GM12878 (cell line): Measurements from ENCODE around the gene R3HDM2. TPM values are rescaled to one million over a fixed set of nuclear protein-coding genes. Genes with fewer than 3 reads are reported as not detected.

Experiments used
- ATF7 ChIP-seq: fragments of 450-650 bp; IDR thresholded peaks from 2 replicates; pipeline ENCODE4 v1.6.1; 2016; ENCODE audit warnings: low read depth, mild to moderate bottlenecking
- CBFB ChIP-seq: IDR thresholded peaks from 2 replicates; pipeline ENCODE4 v1.6.1; 2016; ENCODE audit warnings: antibody characterized with exemption, low read depth
- CHD2 ChIP-seq: IDR thresholded peaks from 2 replicates; pipeline ENCODE4 v1.6.1; 2011; ENCODE audit warnings: low read depth, low read length, improper control_type of control experiment, borderline replicate concordance
- CREM ChIP-seq: IDR thresholded peaks from 2 replicates; pipeline ENCODE4 v1.6.1; 2014; ENCODE audit warnings: antibody characterized with exemption, low read depth
- EED ChIP-seq: sonication (generic); IDR thresholded peaks from 2 replicates; pipeline ENCODE4 v1.6.1; 2016; ENCODE audit warnings: antibody characterized with exemption, low read depth
- HDAC2 ChIP-seq: fragments of 200-600 bp; sonication (generic); IDR thresholded peaks from 2 replicates; pipeline ENCODE4 v1.6.1; 2017
- IKZF2 ChIP-seq, 2 experiments: fragments of 450-650 bp; IDR thresholded peaks; 2 replicates each; pipeline ENCODE4 v1.6.1; 2017; ENCODE audit warnings: mild to moderate bottlenecking in 2 of 2, moderate library complexity in 2 of 2
- JUNB ChIP-seq: IDR thresholded peaks from 2 replicates; pipeline ENCODE4 v1.6.1; 2016; ENCODE audit warnings: antibody characterized with exemption, mild to moderate bottlenecking
- JUND ChIP-seq: IDR thresholded peaks from 2 replicates; pipeline ENCODE4 v1.6.1; 2012; ENCODE audit warnings: low read depth, mild to moderate bottlenecking, low read length, improper control_type of control experiment, moderate library complexity
- NFYA ChIP-seq: IDR thresholded peaks from 2 replicates; pipeline ENCODE4 v1.6.1; 2011; ENCODE audit warnings: low read depth, mild to moderate bottlenecking, low read length, improper control_type of control experiment, borderline replicate concordance
- SRF ChIP-seq, 2 experiments: IDR thresholded peaks; 2 replicates each; pipeline ENCODE4 v1.6.1; 2011; ENCODE audit warnings: low read depth in 2 of 2, low read length in 2 of 2, mild to moderate bottlenecking in 1 of 2, moderate library complexity in 1 of 2
- YBX1 ChIP-seq: fragments of 450-650 bp; IDR thresholded peaks from 2 replicates; pipeline ENCODE4 v1.6.1; 2016; ENCODE audit warnings: antibody characterized with exemption
- YY1 ChIP-seq: IDR thresholded peaks from 2 replicates; pipeline ENCODE4 v1.6.1; 2011; ENCODE audit warnings: low read depth, mild to moderate bottlenecking, low read length
- ZNF24 ChIP-seq: fragments of 450-650 bp; IDR thresholded peaks from 2 replicates; pipeline ENCODE4 v1.6.1; 2017; ENCODE audit warnings: antibody characterized with exemption, mild to moderate bottlenecking
- polyA plus RNA-seq, 11 experiments: library from polyadenylated mRNA; depleted of rRNA in 4 of 11; unstranded in 6 of 11; stranded (reverse) in 5 of 11; fragments of >200 nt; fragmentation: Nextera tagmentation in 4 of 11; fragmentation: Illumina TruSeq in 1 of 11; extraction: Ambion mirVana in 4 of 11; extraction: Trizol in 1 of 11; gene quantifications; 1 replicate in 1 of 11; 2 replicates in 10 of 11; pipeline versions ENCODE4 v1.2.1 to v1.2.3, GENCODE V29; 2011 to 2016; ENCODE audit warnings: inconsistent platforms in 2 of 11, missing spikeins in 2 of 11, low read depth in 1 of 11
- total RNA-seq, 4 experiments: library from RNA; depleted of rRNA in 3 of 4; stranded (reverse); fragments of >200 nt in 3 of 4; fragmentation: Illumina TruSeq in 1 of 4; extraction: Trizol in 1 of 4; gene quantifications; 2 replicates each; pipeline versions ENCODE4 v1.2.1 to v1.2.3, GENCODE V29; 2013 to 2021
- TF ChIP-seq, protein P1 (sequence below): fragments of 450-650 bp; IDR thresholded peaks from 2 replicates; pipeline ENCODE4 v1.6.1; 2017; ENCODE audit warnings: mild to moderate bottlenecking, moderate library complexity
- TF ChIP-seq, protein P2 (sequence below): fragments of 150-350 bp; IDR thresholded peaks from 2 replicates; pipeline ENCODE4 v1.6.1; 2016; ENCODE audit warnings: low read depth, low read length
- TF ChIP-seq, protein P3 (sequence below): fragments of 450-650 bp; IDR thresholded peaks from 2 replicates; pipeline ENCODE4 v1.6.1; 2017; ENCODE audit warnings: mild to moderate bottlenecking, low read depth, inconsistent platforms; ENCODE audit not compliant: poor library complexity, severe bottlenecking
- TF ChIP-seq, protein P4 (sequence below): IDR thresholded peaks from 2 replicates; pipeline ENCODE4 v1.6.1; 2011; ENCODE audit warnings: low read depth, mild to moderate bottlenecking, low read length, moderate library complexity, borderline replicate concordance; ENCODE audit errors: extremely low read depth
- TF ChIP-seq, protein P5 (sequence below): IDR thresholded peaks from 2 replicates; pipeline ENCODE4 v1.6.1; 2011; ENCODE audit warnings: low read depth, low read length, improper control_type of control experiment, borderline replicate concordance

Gene R3HDM2
- total and polyA plus RNA-seq, 10 of the 15 experiments (the other 5 are each of a cell fraction or from before 2014, with no cell fraction given): 4.6 to 26.1 (median 11.2) TPM

DNA sequence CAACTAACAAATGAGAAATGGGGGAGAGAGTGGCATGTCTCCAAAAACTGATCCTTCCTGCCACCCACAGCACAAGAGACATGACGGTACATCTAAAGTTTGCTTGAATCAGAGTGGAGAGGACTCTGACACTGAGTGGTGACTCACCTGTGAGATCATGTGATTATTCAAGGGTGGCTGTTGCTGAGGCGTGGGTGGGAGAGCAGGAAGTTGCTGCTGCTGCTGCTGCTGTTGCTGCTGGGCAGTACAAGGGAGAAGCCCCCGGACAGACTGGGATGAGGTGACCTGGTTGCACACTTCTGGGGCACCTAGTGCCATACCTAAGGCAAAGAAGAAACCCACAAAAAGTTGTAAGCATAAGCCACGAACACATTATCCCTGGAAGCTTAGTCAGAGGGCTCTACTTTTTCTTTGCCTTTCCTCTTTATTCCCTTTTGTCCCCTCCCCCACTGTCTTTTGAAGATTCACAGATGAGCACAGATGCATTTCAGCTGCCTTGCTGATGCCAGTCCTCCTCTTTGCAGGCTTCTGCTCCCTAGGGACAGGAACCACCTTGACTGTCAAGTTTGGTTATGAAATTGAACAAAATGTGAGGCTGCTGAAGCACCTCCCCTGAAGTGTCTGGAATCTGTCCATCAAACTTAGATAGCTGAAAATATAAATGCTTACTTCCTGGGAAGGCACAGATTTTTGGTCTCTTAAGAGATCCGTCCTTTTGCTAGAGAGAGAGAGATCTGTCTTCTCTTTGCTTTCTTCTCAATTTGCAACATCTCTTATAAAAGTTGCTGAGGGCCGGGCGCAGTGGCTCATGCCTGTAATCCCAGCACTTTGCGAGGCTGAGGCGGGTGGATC, 150.4 kb downstream of the R3HDM2 start (continued):
- TF ChIP-seq, protein P1, sequence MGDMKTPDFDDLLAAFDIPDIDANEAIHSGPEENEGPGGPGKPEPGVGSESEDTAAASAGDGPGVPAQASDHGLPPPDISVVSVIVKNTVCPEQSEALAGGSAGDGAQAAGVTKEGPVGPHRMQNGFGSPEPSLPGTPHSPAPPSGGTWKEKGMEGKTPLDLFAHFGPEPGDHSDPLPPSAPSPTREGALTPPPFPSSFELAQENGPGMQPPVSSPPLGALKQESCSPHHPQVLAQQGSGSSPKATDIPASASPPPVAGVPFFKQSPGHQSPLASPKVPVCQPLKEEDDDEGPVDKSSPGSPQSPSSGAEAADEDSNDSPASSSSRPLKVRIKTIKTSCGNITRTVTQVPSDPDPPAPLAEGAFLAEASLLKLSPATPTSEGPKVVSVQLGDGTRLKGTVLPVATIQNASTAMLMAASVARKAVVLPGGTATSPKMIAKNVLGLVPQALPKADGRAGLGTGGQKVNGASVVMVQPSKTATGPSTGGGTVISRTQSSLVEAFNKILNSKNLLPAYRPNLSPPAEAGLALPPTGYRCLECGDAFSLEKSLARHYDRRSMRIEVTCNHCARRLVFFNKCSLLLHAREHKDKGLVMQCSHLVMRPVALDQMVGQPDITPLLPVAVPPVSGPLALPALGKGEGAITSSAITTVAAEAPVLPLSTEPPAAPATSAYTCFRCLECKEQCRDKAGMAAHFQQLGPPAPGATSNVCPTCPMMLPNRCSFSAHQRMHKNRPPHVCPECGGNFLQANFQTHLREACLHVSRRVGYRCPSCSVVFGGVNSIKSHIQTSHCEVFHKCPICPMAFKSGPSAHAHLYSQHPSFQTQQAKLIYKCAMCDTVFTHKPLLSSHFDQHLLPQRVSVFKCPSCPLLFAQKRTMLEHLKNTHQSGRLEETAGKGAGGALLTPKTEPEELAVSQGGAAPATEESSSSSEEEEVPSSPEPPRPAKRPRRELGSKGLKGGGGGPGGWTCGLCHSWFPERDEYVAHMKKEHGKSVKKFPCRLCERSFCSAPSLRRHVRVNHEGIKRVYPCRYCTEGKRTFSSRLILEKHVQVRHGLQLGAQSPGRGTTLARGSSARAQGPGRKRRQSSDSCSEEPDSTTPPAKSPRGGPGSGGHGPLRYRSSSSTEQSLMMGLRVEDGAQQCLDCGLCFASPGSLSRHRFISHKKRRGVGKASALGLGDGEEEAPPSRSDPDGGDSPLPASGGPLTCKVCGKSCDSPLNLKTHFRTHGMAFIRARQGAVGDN: peak; percentile 34; the same call in 1 of the 2 replicates
- TF ChIP-seq, protein P2, sequence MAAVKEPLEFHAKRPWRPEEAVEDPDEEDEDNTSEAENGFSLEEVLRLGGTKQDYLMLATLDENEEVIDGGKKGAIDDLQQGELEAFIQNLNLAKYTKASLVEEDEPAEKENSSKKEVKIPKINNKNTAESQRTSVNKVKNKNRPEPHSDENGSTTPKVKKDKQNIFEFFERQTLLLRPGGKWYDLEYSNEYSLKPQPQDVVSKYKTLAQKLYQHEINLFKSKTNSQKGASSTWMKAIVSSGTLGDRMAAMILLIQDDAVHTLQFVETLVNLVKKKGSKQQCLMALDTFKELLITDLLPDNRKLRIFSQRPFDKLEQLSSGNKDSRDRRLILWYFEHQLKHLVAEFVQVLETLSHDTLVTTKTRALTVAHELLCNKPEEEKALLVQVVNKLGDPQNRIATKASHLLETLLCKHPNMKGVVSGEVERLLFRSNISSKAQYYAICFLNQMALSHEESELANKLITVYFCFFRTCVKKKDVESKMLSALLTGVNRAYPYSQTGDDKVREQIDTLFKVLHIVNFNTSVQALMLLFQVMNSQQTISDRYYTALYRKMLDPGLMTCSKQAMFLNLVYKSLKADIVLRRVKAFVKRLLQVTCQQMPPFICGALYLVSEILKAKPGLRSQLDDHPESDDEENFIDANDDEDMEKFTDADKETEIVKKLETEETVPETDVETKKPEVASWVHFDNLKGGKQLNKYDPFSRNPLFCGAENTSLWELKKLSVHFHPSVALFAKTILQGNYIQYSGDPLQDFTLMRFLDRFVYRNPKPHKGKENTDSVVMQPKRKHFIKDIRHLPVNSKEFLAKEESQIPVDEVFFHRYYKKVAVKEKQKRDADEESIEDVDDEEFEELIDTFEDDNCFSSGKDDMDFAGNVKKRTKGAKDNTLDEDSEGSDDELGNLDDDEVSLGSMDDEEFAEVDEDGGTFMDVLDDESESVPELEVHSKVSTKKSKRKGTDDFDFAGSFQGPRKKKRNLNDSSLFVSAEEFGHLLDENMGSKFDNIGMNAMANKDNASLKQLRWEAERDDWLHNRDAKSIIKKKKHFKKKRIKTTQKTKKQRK: no peak
- TF ChIP-seq CREM (peak; percentile 81), YY1 (peak; percentile 30; the same call in 1 of the 2 replicates), NFYA (no peak), JUND (peak; percentile 70), SRF (IDR thresholded peaks at IDR 0.05; ENCODE audit: low read depth in 2 of 2, low read length in 2 of 2) (0 out of 4 replicates have a peak, but pooled peaks of 1 of the 2 experiments have one; percentile 8), CHD2 (0 out of 2 replicates have a peak, but pooled peaks have one; percentile 13), EED (peak; percentile 53), JUNB (peak; percentile 72), HDAC2 (no peak), YBX1 (no peak), CBFB (peak; percentile 23; the same call in 1 of the 2 replicates), ATF7 (peak; percentile 93), ZNF24 (no peak), IKZF2 (IDR thresholded peaks at IDR 0.05) (peak; percentile 47 to 72; a peak in 3 of 4 replicates)
- TF ChIP-seq, protein P3, sequence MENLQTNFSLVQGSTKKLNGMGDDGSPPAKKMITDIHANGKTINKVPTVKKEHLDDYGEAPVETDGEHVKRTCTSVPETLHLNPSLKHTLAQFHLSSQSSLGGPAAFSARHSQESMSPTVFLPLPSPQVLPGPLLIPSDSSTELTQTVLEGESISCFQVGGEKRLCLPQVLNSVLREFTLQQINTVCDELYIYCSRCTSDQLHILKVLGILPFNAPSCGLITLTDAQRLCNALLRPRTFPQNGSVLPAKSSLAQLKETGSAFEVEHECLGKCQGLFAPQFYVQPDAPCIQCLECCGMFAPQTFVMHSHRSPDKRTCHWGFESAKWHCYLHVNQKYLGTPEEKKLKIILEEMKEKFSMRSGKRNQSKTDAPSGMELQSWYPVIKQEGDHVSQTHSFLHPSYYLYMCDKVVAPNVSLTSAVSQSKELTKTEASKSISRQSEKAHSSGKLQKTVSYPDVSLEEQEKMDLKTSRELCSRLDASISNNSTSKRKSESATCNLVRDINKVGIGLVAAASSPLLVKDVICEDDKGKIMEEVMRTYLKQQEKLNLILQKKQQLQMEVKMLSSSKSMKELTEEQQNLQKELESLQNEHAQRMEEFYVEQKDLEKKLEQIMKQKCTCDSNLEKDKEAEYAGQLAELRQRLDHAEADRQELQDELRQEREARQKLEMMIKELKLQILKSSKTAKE: peak; percentile 11
- TF ChIP-seq, protein P4, sequence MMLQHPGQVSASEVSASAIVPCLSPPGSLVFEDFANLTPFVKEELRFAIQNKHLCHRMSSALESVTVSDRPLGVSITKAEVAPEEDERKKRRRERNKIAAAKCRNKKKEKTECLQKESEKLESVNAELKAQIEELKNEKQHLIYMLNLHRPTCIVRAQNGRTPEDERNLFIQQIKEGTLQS: peak; percentile 10; the same call in 1 of the 2 replicates
- TF ChIP-seq, protein P5, sequence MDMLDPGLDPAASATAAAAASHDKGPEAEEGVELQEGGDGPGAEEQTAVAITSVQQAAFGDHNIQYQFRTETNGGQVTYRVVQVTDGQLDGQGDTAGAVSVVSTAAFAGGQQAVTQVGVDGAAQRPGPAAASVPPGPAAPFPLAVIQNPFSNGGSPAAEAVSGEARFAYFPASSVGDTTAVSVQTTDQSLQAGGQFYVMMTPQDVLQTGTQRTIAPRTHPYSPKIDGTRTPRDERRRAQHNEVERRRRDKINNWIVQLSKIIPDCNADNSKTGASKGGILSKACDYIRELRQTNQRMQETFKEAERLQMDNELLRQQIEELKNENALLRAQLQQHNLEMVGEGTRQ: peak; percentile 25; the same call in 1 of the 2 replicates
